ENCODE results near the gene DRD3.

- no peak for TF ChIP-seq POLR2AphosphoS5 (IDR thresholded peaks at IDR 0.05)
- no peak for TF ChIP-seq CTCF (IDR thresholded peaks at IDR 0.05)
- TF ChIP-seq POLR2A (IDR thresholded peaks at IDR 0.05) = no peak
- no peak for TF ChIP-seq EP300 (IDR thresholded peaks at IDR 0.05)
These were observed 31.6 kb downstream of the DRD3 start for GRCh38 chr3:114147251-114147650.
